ENCODE measurements around the gene UBLCP1.

GRCh38 chr5:159218595-159219023 lies 44.5 kb upstream of the UBLCP1 start:
- TF ChIP-seq CTCF (conservative IDR thresholded peaks at IDR 0.05; ENCODE audit: low read length) (no peak), EZH2phosphoT487 (IDR thresholded peaks at IDR 0.05; ENCODE audit: borderline replicate concordance, low read depth, low read length) (no peak)
